Breast epithelium (tissue), 3 donors: Measurements from ENCODE around the gene TMSB4Y.

Source experiments
- CTCF ChIP-seq, 3 donors: fragments of 450-650 bp; IDR thresholded peaks; one replicate each; pipeline ENCODE4 v1.5.1; 2016 to 2017; ENCODE audit warnings: antibody characterized with exemption in 3 of 3, mild to moderate bottlenecking in 3 of 3, moderate library complexity in 3 of 3
- POLR2A ChIP-seq: fragments of 450-650 bp; IDR thresholded peaks from one replicate; pipeline ENCODE4 v1.6.1; 2016; ENCODE audit warnings: antibody characterized with exemption, mild to moderate bottlenecking, moderate library complexity
- POLR2AphosphoS5 ChIP-seq, 3 donors: sonication (generic); formaldehyde crosslinking; IDR thresholded peaks; one replicate each; pipeline ENCODE4 v1.6.1; 2017; ENCODE audit warnings: antibody characterized with exemption in 3 of 3

- TF ChIP-seq CTCF (IDR thresholded peaks at IDR 0.05) (no peak), POLR2AphosphoS5 (IDR thresholded peaks at IDR 0.05) (no peak), POLR2A (no peak)
Observed at GRCh38 chrY:13702276-13702675, 1.4 kb upstream of the TMSB4Y start.
